IMR-90 (cell line): Measurements from ENCODE around the gene PMPCA. TPM values are rescaled to one million over a fixed set of nuclear protein-coding genes. Genes with fewer than 3 reads are reported as not detected.
A peak's percentile ranks its signal among the peaks of the same experiment; 100 is the strongest.

ENCODE experiments used
- ATAC-seq: fragments of 200-7000 bp; cut with Tn5 transposase; 2 replicates; pipeline ENCODE4 v1.9.1; 2020; ENCODE audit warnings: low read depth, mild to moderate bottlenecking, moderate library complexity
- BruUV-seq: library from RNA; stranded (reverse); fragments of 400-500 nt; replicated peaks from 2 replicates; lab custom pipeline; 2021; lab: Mats Ljungman, UMichigan
- CTCF ChIA-PET: fragments of 300-600 bp; formaldehyde crosslinking; extraction: SDS; loops from one replicate; lab custom pipeline; 2021; ENCODE audit warnings: antibody characterized with exemption; lab: Yijun Ruan, JAX
- POLR2A ChIA-PET: fragments of 300-600 bp; sonication (Branson Sonifier 250); formaldehyde crosslinking; loops from one replicate; lab custom pipeline; 2022; ENCODE audit warnings: antibody characterized with exemption; ENCODE audit not compliant: unreplicated experiment; lab: Charles Lee
- DNase-seq: peaks from one replicate; pipeline ENCODE4 v3.0.0; 2013
- H2AFZ ChIP-seq: replicated peaks from 2 replicates; pipeline ENCODE3; 2013; ENCODE audit warnings: low read length, mild to moderate bottlenecking; ENCODE audit not compliant: poor library complexity
- H2AK5ac ChIP-seq: 2 replicates; pipeline ENCODE4 v1.6.1; 2013; ENCODE audit warnings: low read depth, low read length, inconsistent platforms
- H2AK9ac ChIP-seq: replicated peaks from 2 replicates; pipeline ENCODE3; 2013; ENCODE audit warnings: mild to moderate bottlenecking, low read depth, low read length, moderate library complexity; ENCODE audit not compliant: poor library complexity
- H2BK120ac ChIP-seq: 2 replicates; pipeline ENCODE4 v1.6.1; 2013; ENCODE audit warnings: low read depth, low read length, inconsistent platforms
- H2BK15ac ChIP-seq: 3 replicates; pipeline ENCODE4 v1.6.1; 2013; ENCODE audit warnings: low read depth, low read length, inconsistent platforms
- H2BK20ac ChIP-seq: 2 replicates; pipeline ENCODE4 v1.6.1; 2013; ENCODE audit warnings: low read depth, mild to moderate bottlenecking, inconsistent platforms, low read length, moderate library complexity
- H2BK5ac ChIP-seq: 2 replicates; pipeline ENCODE4 v1.6.1; 2013; ENCODE audit warnings: mild to moderate bottlenecking, low read depth, low read length, inconsistent platforms; ENCODE audit not compliant: poor library complexity, severe bottlenecking
- H3K14ac ChIP-seq: replicated peaks from 2 replicates; pipeline ENCODE4 v1.6.1; 2013; ENCODE audit warnings: low read depth, low read length, inconsistent platforms
- H3K18ac ChIP-seq: 2 replicates; pipeline ENCODE4 v1.6.1; 2013; ENCODE audit warnings: low read depth, low read length, control low read depth
- H3K23ac ChIP-seq: 2 replicates; pipeline ENCODE4 v1.6.1; 2013; ENCODE audit warnings: low read depth, low read length, inconsistent platforms
- H3K27ac ChIP-seq: 2 replicates; pipeline ENCODE4 v1.5.1; 2013; ENCODE audit warnings: mild to moderate bottlenecking, control low read depth, low read length; ENCODE audit not compliant: insufficient read depth
- H3K27me3 ChIP-seq: 2 replicates; pipeline ENCODE4 v1.6.1; 2013; ENCODE audit warnings: low read length; ENCODE audit not compliant: control insufficient read depth, insufficient read depth
- H3K36me3 ChIP-seq: 2 replicates; pipeline ENCODE4 v1.6.1; 2013; ENCODE audit warnings: low read length, mixed read lengths; ENCODE audit not compliant: control insufficient read depth, insufficient read depth
- H3K4ac ChIP-seq: 2 replicates; pipeline ENCODE4 v1.6.1; 2013; ENCODE audit warnings: low read depth, low read length, inconsistent platforms
- H3K4me1 ChIP-seq: 2 replicates; pipeline ENCODE4 v1.6.1; 2013; ENCODE audit warnings: low read length, mixed read lengths; ENCODE audit not compliant: control insufficient read depth, insufficient read depth
- H3K4me2 ChIP-seq: 2 replicates; pipeline ENCODE4 v1.6.1; 2013; ENCODE audit warnings: low read depth, mild to moderate bottlenecking, control low read depth, low read length, moderate library complexity
- H3K4me3 ChIP-seq: 2 replicates; pipeline ENCODE4 v1.5.1; 2013; ENCODE audit warnings: low read depth, mild to moderate bottlenecking, control low read depth, low read length, moderate library complexity; ENCODE audit not compliant: insufficient read depth
- H3K56ac ChIP-seq: 2 replicates; pipeline ENCODE4 v1.6.1; 2013; ENCODE audit warnings: low read length, inconsistent platforms; ENCODE audit not compliant: insufficient read depth; ENCODE audit errors: extremely low read depth
- H3K79me1 ChIP-seq, 2 experiments: 2 replicates each; pipeline ENCODE4 v1.6.1; 2013; ENCODE audit warnings: low read length in 2 of 2, inconsistent platforms in 1 of 2, low read depth in 1 of 2
- H3K9ac ChIP-seq: 2 replicates; pipeline ENCODE4 v1.6.1; 2013; ENCODE audit warnings: low read depth, low read length, control low read depth
- H3K9me1 ChIP-seq: 2 replicates; pipeline ENCODE4 v1.6.1; 2013; ENCODE audit warnings: low read length, inconsistent platforms; ENCODE audit not compliant: insufficient read depth
- H3K9me3 ChIP-seq: 2 replicates; pipeline ENCODE4 v1.6.1; 2013; ENCODE audit warnings: low read length; ENCODE audit not compliant: control insufficient read depth, insufficient read depth
- H4K20me1 ChIP-seq: 2 replicates; pipeline ENCODE4 v1.6.1; 2013; ENCODE audit warnings: low read length, inconsistent platforms; ENCODE audit not compliant: insufficient read depth
- H4K5ac ChIP-seq: 2 replicates; pipeline ENCODE4 v1.6.1; 2013; ENCODE audit warnings: mild to moderate bottlenecking, low read depth, low read length, control low read depth
- H4K8ac ChIP-seq, 2 experiments: 2 replicates each; pipeline ENCODE4 v1.6.1; 2013; ENCODE audit warnings: low read depth in 2 of 2, low read length in 2 of 2, control low read depth in 1 of 2, inconsistent platforms in 1 of 2
- H4K91ac ChIP-seq: 2 replicates; pipeline ENCODE4 v1.6.1; 2013; ENCODE audit warnings: low read depth, low read length, inconsistent platforms; ENCODE audit not compliant: insufficient read depth
- MXI1 ChIP-seq: IDR thresholded peaks from 2 replicates; pipeline ENCODE4 v1.6.1; 2012; ENCODE audit warnings: low read depth, mild to moderate bottlenecking, low read length, moderate library complexity, borderline replicate concordance
- POLR2A ChIP-seq: IDR thresholded peaks from 2 replicates; pipeline ENCODE4 v1.6.1; 2012; ENCODE audit warnings: mild to moderate bottlenecking, low read depth, low read length
- RFX5 ChIP-seq: IDR thresholded peaks from 2 replicates; pipeline ENCODE4 v1.8.0; 2012; ENCODE audit warnings: low read depth, mild to moderate bottlenecking, low read length, moderate library complexity
- SMC3 ChIP-seq: fragments of 150-350 bp; IDR thresholded peaks from 2 replicates; pipeline ENCODE4 v1.6.1; 2016; ENCODE audit warnings: low read depth, mild to moderate bottlenecking, antibody characterized with exemption, low read length, moderate library complexity
- WGBS, 2 experiments: methylation state at CpG; one replicate each; pipeline versions ENCODE4 v1.1.5 to v1.1.7; 2013; ENCODE audit warnings: missing lambda C conversion rate in 2 of 2; ENCODE audit not compliant: insufficient read length in 1 of 2; ENCODE audit errors: extremely low coverage in 2 of 2; 5-methylcytosine and 5-hydroxymethylcytosine counted together
- dilution Hi-C: fragments of 300-500 bp; cut with HindIII; formaldehyde crosslinking; loops from one replicate; pipeline ENCODE4 v1.14.3; 2018; ENCODE audit warnings: low sequenced_read_pairs; ENCODE audit not compliant: unreplicated experiment
- in situ Hi-C: fragments of 300-500 bp; cut with MboI; formaldehyde crosslinking; loops from 3 replicates; pipeline ENCODE4 v1.14.3; 2019; ENCODE audit warnings: low sequenced_read_pairs, inconsistent platforms, mixed read lengths
- intact Hi-C: fragments of 100-400 bp; cut with micrococcal nuclease; formaldehyde crosslinking; loops from 2 replicates; pipeline ENCODE4 v1.10.0; 2022
- polyA plus RNA-seq, 3 experiments: library from polyadenylated mRNA; depleted of rRNA; stranded (reverse); fragments of >200 nt; gene quantifications; 2 replicates each; pipeline ENCODE4 v1.2.3, GENCODE V29; 2012; ENCODE audit warnings: low replicate concordance in 1 of 3
- total RNA-seq: library from RNA; depleted of rRNA; stranded (reverse); fragments of >200 nt; gene quantifications from 2 replicates; pipeline ENCODE4 v1.2.3, GENCODE V29; 2012

Gene PMPCA
- total and polyA plus RNA-seq, 2 of the 4 experiments (the other 2 are of a cell fraction) = 62.6 to 95.8 TPM

DNA sequence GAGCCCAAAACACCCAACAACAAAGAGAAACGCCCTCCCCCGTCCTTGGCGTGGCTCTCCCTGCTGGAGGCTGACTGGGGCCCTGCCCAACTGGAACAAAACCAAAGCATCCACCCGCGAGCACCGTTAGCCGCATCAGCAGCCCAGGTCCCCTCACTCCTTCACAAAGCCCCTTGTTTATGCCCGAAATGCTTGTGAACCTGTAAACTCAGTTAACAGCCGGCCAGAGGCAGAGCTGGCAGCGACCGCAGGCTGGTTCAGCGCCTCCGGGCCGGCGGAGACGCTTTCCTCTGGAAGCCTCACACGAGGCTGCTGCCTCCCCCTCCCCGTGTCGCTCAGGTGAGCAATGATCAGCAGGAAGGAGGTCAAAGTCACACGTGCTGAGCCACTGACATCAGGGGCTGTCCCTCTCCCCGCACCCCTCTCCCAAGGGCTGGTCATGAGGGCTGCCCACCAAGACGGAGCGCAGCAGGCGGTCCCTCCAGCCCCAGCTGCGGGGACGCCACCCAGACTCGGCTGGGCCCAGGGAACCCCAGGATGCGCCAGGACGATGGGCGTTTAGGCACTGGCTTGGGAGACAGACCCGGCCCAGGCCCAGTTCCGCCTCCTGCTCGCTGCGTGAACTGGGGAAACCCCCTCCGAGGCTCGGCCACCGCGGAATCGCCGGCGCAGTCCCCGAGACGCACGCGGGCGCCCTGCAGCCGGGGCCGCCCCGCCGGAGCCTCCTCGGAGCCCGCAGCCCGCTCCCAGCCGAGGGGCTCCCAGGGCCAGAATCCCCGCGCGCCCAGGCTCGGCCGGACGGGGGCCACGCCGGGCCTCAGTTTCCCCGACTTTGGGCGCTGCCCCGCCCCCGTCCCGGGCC, 11.1 kb upstream of the PMPCA start:
- POLR2A ChIA-PET = no interaction called here
- Histone ChIP-seq H3K4me1 (peaks cover 9% of the 10 kb centered on the region), H3K27ac (peak overlapping the region; percentile 59; the same call in 1 of the 2 replicates), H4K20me1 (peaks cover 16% of the 10 kb centered on the region), H2AK5ac (peak overlapping the region; percentile 66), H2AFZ (peak overlapping the region; percentile 98), H2BK15ac (no peak overlapping the region), H3K18ac (no peak overlapping the region), H4K5ac (no peak overlapping the region), H3K4ac (peak overlapping the region; percentile 38), H3K4me3 (peak overlapping the region; percentile 76), H3K27me3 (no peaks in the 10 kb centered on the region), H3K9ac (peak overlapping the region; percentile 82), H3K79me1 (peaks cover 20 to 30% of the 10 kb centered on the region in 2 experiments), H2BK120ac (no peak overlapping the region), H3K9me1 (no peaks in the 10 kb centered on the region), H3K14ac (peak overlapping the region; percentile 34; the same call in 1 of the 2 replicates), H3K23ac (peak overlapping the region; percentile 90; the same call in 1 of the 2 replicates), H2BK20ac (no peak overlapping the region), H3K36me3 (peaks cover 47% of the 10 kb centered on the region), H2AK9ac (peak overlapping the region; percentile 95), H4K91ac (peak overlapping the region; percentile 65; the same call in 1 of the 2 replicates), H4K8ac (peak overlapping the region; percentile 67 to 92; a peak in 2 of 4 replicates), H2BK5ac (no peak overlapping the region), H3K4me2 (peak overlapping the region; percentile 100), H3K9me3 (no peaks in the 10 kb centered on the region), H3K56ac (no peak overlapping the region)
- peak; percentile 43 for ATAC-seq
- dilution Hi-C loops = no loop called here
- no peak for DNase-seq
- no TSS peak for BruUV-seq
- 0% methylated on average over 29 of the region's 67 CpGs; no CpG with 5 or more reads in 1 of the 2 experiments for WGBS, 2 experiments
- CTCF ChIA-PET = no interaction called here
- in situ Hi-C loops = loop anchor here (5.0 kb wide), 1 partner anchor 77 kb away; no protein-coding TSS in a partner anchor
- intact Hi-C loops = loop anchor here (1.0 to 5.0 kb wide), 2 partner anchors 72 to 87 kb away; partner anchors contain the start of gene GPSM1
- TF ChIP-seq MXI1 = peak; percentile 68; the same call in 1 of the 2 replicates
- no peak for TF ChIP-seq RFX5
- TF ChIP-seq SMC3 = no peak
- no peak for TF ChIP-seq POLR2A
